GM23248 (cell line): Measurements from ENCODE around the gene PHACTR3. TPM values are rescaled to one million over a fixed set of nuclear protein-coding genes. Genes with fewer than 3 reads are reported as not detected.

Source experiments
- DNase-seq: peaks from one replicate; pipeline ENCODE4 v3.0.0-alpha.2; 2015
- H2AFZ ChIP-seq: fragments of 200-600 bp; sonication (generic); 2 replicates; pipeline ENCODE4 v1.6.1; 2016; ENCODE audit warnings: antibody characterized with exemption
- H3F3A ChIP-seq: fragments of 200-600 bp; sonication (generic); 2 replicates; pipeline ENCODE4 v1.6.1; 2016; ENCODE audit warnings: mild to moderate bottlenecking, antibody characterized with exemption, mixed run types; ENCODE audit not compliant: insufficient read depth
- H3K27ac ChIP-seq: fragments of 200-600 bp; sonication (generic); 2 replicates; pipeline ENCODE4 v1.5.1; 2016; ENCODE audit warnings: mild to moderate bottlenecking
- H3K27me3 ChIP-seq: fragments of 200-600 bp; sonication (generic); replicated peaks from 2 replicates; pipeline ENCODE4 v1.6.1; 2016; ENCODE audit warnings: mild to moderate bottlenecking; ENCODE audit not compliant: insufficient read depth
- H3K36me3 ChIP-seq: fragments of 200-600 bp; sonication (generic); 2 replicates; pipeline ENCODE4 v1.6.1; 2016; ENCODE audit warnings: low read depth, mild to moderate bottlenecking
- H3K4me1 ChIP-seq: fragments of 200-600 bp; sonication (generic); 2 replicates; pipeline ENCODE4 v1.6.1; 2016; ENCODE audit warnings: mild to moderate bottlenecking; ENCODE audit not compliant: insufficient read depth
- H3K4me2 ChIP-seq: fragments of 200-600 bp; sonication (generic); one replicate; pipeline ENCODE4 v1.6.1; 2016; ENCODE audit warnings: mild to moderate bottlenecking; ENCODE audit not compliant: unreplicated experiment
- H3K4me3 ChIP-seq: fragments of 200-600 bp; sonication (generic); 2 replicates; pipeline ENCODE4 v1.5.1; 2016; ENCODE audit warnings: mild to moderate bottlenecking
- H3K79me2 ChIP-seq: fragments of 200-600 bp; sonication (generic); 2 replicates; pipeline ENCODE4 v1.6.1; 2016; ENCODE audit warnings: mild to moderate bottlenecking; ENCODE audit not compliant: insufficient read depth
- H3K9ac ChIP-seq: fragments of 200-600 bp; sonication (generic); 2 replicates; pipeline ENCODE4 v1.6.1; 2016; ENCODE audit warnings: mild to moderate bottlenecking
- H3K9me2 ChIP-seq: fragments of 200-600 bp; sonication (generic); 2 replicates; pipeline ENCODE4 v1.6.1; 2016; ENCODE audit warnings: mixed run types, mild to moderate bottlenecking, moderate library complexity; ENCODE audit not compliant: insufficient read depth
- H3K9me3 ChIP-seq: fragments of 200-600 bp; sonication (generic); one replicate; pipeline ENCODE4 v1.6.1; 2017; ENCODE audit warnings: low read depth
- H4K20me1 ChIP-seq: fragments of 200-600 bp; sonication (generic); 2 replicates; pipeline ENCODE4 v1.6.0; 2016; ENCODE audit not compliant: insufficient read depth
- EZH2 ChIP-seq: fragments of 200-600 bp; sonication (generic); IDR thresholded peaks from 2 replicates; pipeline ENCODE4 v1.6.1; 2018; ENCODE audit warnings: antibody characterized with exemption, mild to moderate bottlenecking; ENCODE audit not compliant: insufficient read depth, poor library complexity, severe bottlenecking
- EZH2phosphoT487 ChIP-seq: fragments of 200-600 bp; sonication (generic); IDR thresholded peaks from 2 replicates; pipeline ENCODE4 v1.6.1; 2018; ENCODE audit warnings: antibody characterized with exemption, moderate library complexity, mild to moderate bottlenecking, low read depth; ENCODE audit not compliant: insufficient read depth
- WGBS, 2 experiments: methylation state at CpG; one replicate each; pipeline ENCODE4 v1.1.6; 2015 to 2017; ENCODE audit warnings: low lambda C conversion rate in 2 of 2, low coverage in 1 of 2; ENCODE audit errors: missing lambda C conversion rate in 2 of 2; 5-methylcytosine and 5-hydroxymethylcytosine counted together
- in situ Hi-C: fragments of 300-500 bp; cut with MboI; formaldehyde crosslinking; loops from 2 replicates; pipeline ENCODE4 v1.15.0; 2020
- polyA plus RNA-seq: library from polyadenylated mRNA; unstranded; fragments of >200 nt; fragmentation: Nextera tagmentation; extraction: Ambion mirVana; gene quantifications from 2 replicates; pipeline ENCODE4 v1.2.1, GENCODE V29; 2016
- total RNA-seq: library from RNA; depleted of rRNA; stranded (reverse); fragments of >200 nt; shearing (Covaris generic); gene quantifications from 2 replicates; pipeline ENCODE4 v1.2.3, GENCODE V29; 2014

Gene PHACTR3
- total and polyA plus RNA-seq, 2 experiments from 2014 or later = not detected

GRCh38 chr20:59792300-59792699, 188.0 kb downstream of the PHACTR3 start:
- H3K27ac ChIP-seq = no peak overlapping the region
- H4K20me1 ChIP-seq = no peaks in the 10 kb centered on the region
- no peak overlapping the region for H3K4me3 ChIP-seq
- no peaks in the 10 kb centered on the region for H3K9me2 ChIP-seq
- no peaks in the 10 kb centered on the region for H3K4me1 ChIP-seq
- in situ Hi-C loops = no loop called here
- 45 to 58% methylated on average over 1 of the region's 1 CpG for WGBS, 2 experiments
- 0 out of 2 replicates have a peak, but pooled peaks cover 9% of the 10 kb centered on the region for H3K27me3 ChIP-seq
- no peak overlapping the region for H3K4me2 ChIP-seq
- DNase-seq = no peak
- no peak overlapping the region for H3K9ac ChIP-seq
- H2AFZ ChIP-seq = no peak overlapping the region
- H3K79me2 ChIP-seq = no peaks in the 10 kb centered on the region
- H3K36me3 ChIP-seq = no peaks in the 10 kb centered on the region
- TF ChIP-seq EZH2 = no peak
- TF ChIP-seq EZH2phosphoT487 = no peak
- no peaks in the 10 kb centered on the region for H3F3A ChIP-seq
- no peaks in the 10 kb centered on the region for H3K9me3 ChIP-seq

- Histone ChIP-seq H3K79me2 (no peaks in the 10 kb centered on the region), H3K27me3 (0 out of 2 replicates have a peak, but pooled peaks cover 8% of the 10 kb centered on the region), H3K9me2 (no peaks in the 10 kb centered on the region), H3K4me1 (no peaks in the 10 kb centered on the region), H3K9ac (no peak overlapping the region), H3K4me2 (no peak overlapping the region), H3F3A (no peaks in the 10 kb centered on the region), H3K9me3 (no peaks in the 10 kb centered on the region), H3K4me3 (no peak overlapping the region), H3K27ac (no peak overlapping the region), H4K20me1 (no peaks in the 10 kb centered on the region), H3K36me3 (no peaks in the 10 kb centered on the region), H2AFZ (no peak overlapping the region)
- 19 to 28% methylated on average over 2 of the region's 2 CpGs for WGBS, 2 experiments
- DNase-seq = no peak
- in situ Hi-C loops = no loop called here
- TF ChIP-seq EZH2phosphoT487 (no peak), EZH2 (no peak)
These were observed 190.2 kb downstream of the PHACTR3 start for GRCh38 chr20:59794555-59794954.

- WGBS, 2 experiments = 0 to 6% methylated on average over 1 of the region's 1 CpG
These were observed 196.0 kb downstream of the PHACTR3 start for GRCh38 chr20:59800309-59800708.

GRCh38 chr20:59802018-59802417, 197.7 kb downstream of the PHACTR3 start:
- 14 to 24% methylated on average over 4 of the region's 4 CpGs for WGBS, 2 experiments
- Histone ChIP-seq H3K9me2 (no peaks in the 10 kb centered on the region), H3K4me2 (no peak overlapping the region), H3K9me3 (no peaks in the 10 kb centered on the region), H3K9ac (no peak overlapping the region), H3K79me2 (no peaks in the 10 kb centered on the region), H3K36me3 (no peaks in the 10 kb centered on the region), H4K20me1 (no peaks in the 10 kb centered on the region), H3K4me3 (no peak overlapping the region), H3K4me1 (no peaks in the 10 kb centered on the region), H3K27ac (no peak overlapping the region), H2AFZ (no peak overlapping the region), H3F3A (no peaks in the 10 kb centered on the region), H3K27me3 (0 out of 2 replicates have a peak, but pooled peaks cover 6% of the 10 kb centered on the region)
- TF ChIP-seq EZH2phosphoT487 (no peak), EZH2 (no peak)
- in situ Hi-C loops = no loop called here
- DNase-seq = no peak

More at GRCh38 chr20:59800309-59800708, 196.0 kb downstream of the PHACTR3 start:
- H2AFZ ChIP-seq = no peak overlapping the region
- no peaks in the 10 kb centered on the region for H3K36me3 ChIP-seq
- no peak for DNase-seq
- no peaks in the 10 kb centered on the region for H3F3A ChIP-seq
- 0 out of 2 replicates have a peak, but pooled peaks cover 6% of the 10 kb centered on the region for H3K27me3 ChIP-seq
- no peak for TF ChIP-seq EZH2
- no peak for TF ChIP-seq EZH2phosphoT487
- H3K9me2 ChIP-seq = no peaks in the 10 kb centered on the region
- no peaks in the 10 kb centered on the region for H3K4me1 ChIP-seq
- no peak overlapping the region for H3K4me2 ChIP-seq
- no peaks in the 10 kb centered on the region for H4K20me1 ChIP-seq
- H3K4me3 ChIP-seq = no peak overlapping the region
- in situ Hi-C loops = no loop called here
- H3K27ac ChIP-seq = no peak overlapping the region
- no peak overlapping the region for H3K9ac ChIP-seq
- H3K79me2 ChIP-seq = no peaks in the 10 kb centered on the region
- H3K9me3 ChIP-seq = no peaks in the 10 kb centered on the region
